Spinal cord (tissue), 10 donors: ENCODE data around the gene CHRM4. TPM values are rescaled to one million over a fixed set of nuclear protein-coding genes. Genes with fewer than 3 reads are reported as not detected.

Experiments used
- DNase-seq, 6 donors: peaks; one replicate each; pipeline versions ENCODE4 v3.0.0 to v3.0.0-alpha.2; 2013 to 2015; ENCODE audit warnings: low spot score in 6 of 6, low read depth in 4 of 6
- H3K27ac ChIP-seq: one replicate; pipeline ENCODE4 v1.5.1; 2013; ENCODE audit warnings: low read depth, low read length, control low read depth
- H3K27me3 ChIP-seq: one replicate; pipeline ENCODE4 v1.6.1; 2013; ENCODE audit warnings: low read length; ENCODE audit not compliant: control insufficient read depth, insufficient read depth
- H3K36me3 ChIP-seq: one replicate; pipeline ENCODE4 v1.6.1; 2013; ENCODE audit warnings: low read length; ENCODE audit not compliant: control insufficient read depth, insufficient read depth
- H3K4me1 ChIP-seq: one replicate; pipeline ENCODE4 v1.6.1; 2013; ENCODE audit warnings: low read length; ENCODE audit not compliant: control insufficient read depth, insufficient read depth
- H3K4me3 ChIP-seq: one replicate; pipeline ENCODE4 v1.5.1; 2013; ENCODE audit warnings: low read depth, low read length, control low read depth
- H3K9me3 ChIP-seq: one replicate; pipeline ENCODE4 v1.6.1; 2013; ENCODE audit warnings: low read length; ENCODE audit not compliant: control insufficient read depth, insufficient read depth
- WGBS: methylation state at CpG from one replicate; pipeline ENCODE4 v1.1.5; 2013; ENCODE audit warnings: missing lambda C conversion rate; ENCODE audit not compliant: insufficient coverage; 5-methylcytosine and 5-hydroxymethylcytosine counted together
- polyA plus RNA-seq, 2 donors: library from polyadenylated mRNA; unstranded; fragments of 120-200 nt; gene quantifications; one replicate each; pipeline ENCODE4 v1.2.1, GENCODE V29; 2013; ENCODE audit not compliant: insufficient read length in 2 of 2
- total RNA-seq, 2 donors: library from RNA; depleted of rRNA in 1 of 2; stranded (reverse); fragments of 120-200 nt in 1 of 2; fragments of >200 nt in 1 of 2; gene quantifications; one replicate each; pipeline versions ENCODE4 v1.2.3 to v1.2.4, GENCODE V29; 2013 to 2014
- donor health status: healthy.

Gene CHRM4
- total and polyA plus RNA-seq, 4 donors, result 1.0 to 7.6 (median 5.5) TPM

- Histone ChIP-seq H3K36me3 (peaks cover 62% of the 10 kb centered on the region), H3K9me3 (no peaks in the 10 kb centered on the region), H3K27ac (no peak overlapping the region), H3K4me3 (no peak overlapping the region), H3K4me1 (peaks cover 7% of the 10 kb centered on the region), H3K27me3 (no peaks in the 10 kb centered on the region)
- DNase-seq, result no peak
- WGBS, result 77% methylated on average over 10 of the region's 10 CpGs
Measured at GRCh38 chr11:46407635-46408034, 16.1 kb upstream of the CHRM4 start.

GRCh38 chr11:46404476-46405017 is 13.0 kb upstream of the CHRM4 start:
- no peak for DNase-seq
- Histone ChIP-seq H3K36me3 (peaks cover 73% of the 10 kb centered on the region), H3K9me3 (no peaks in the 10 kb centered on the region), H3K4me3 (no peak overlapping the region), H3K4me1 (peaks cover under 1% of the 10 kb centered on the region), H3K27ac (no peak overlapping the region), H3K27me3 (no peaks in the 10 kb centered on the region)
- 80% methylated on average over 1 of the region's 5 CpGs for WGBS

- no peak for DNase-seq
- Histone ChIP-seq H3K4me1 (no peaks in the 10 kb centered on the region), H3K27ac (no peak overlapping the region), H3K27me3 (no peaks in the 10 kb centered on the region), H3K36me3 (peaks cover 61% of the 10 kb centered on the region), H3K9me3 (no peaks in the 10 kb centered on the region), H3K4me3 (no peak overlapping the region)
- 81% methylated on average over 4 of the region's 6 CpGs for whole genome bisulfite sequencing
Measured at GRCh38 chr11:46402957-46403902, 11.7 kb upstream of the CHRM4 start.

- peaks cover 13% of the 10 kb centered on the region for H3K4me1 ChIP-seq
- peaks cover 42% of the 10 kb centered on the region for H3K36me3 ChIP-seq
- no peak overlapping the region for H3K4me3 ChIP-seq
- no peak for DNase-seq
- H3K9me3 ChIP-seq, result no peaks in the 10 kb centered on the region
- WGBS, result 96% methylated on average over 18 of the region's 19 CpGs
- H3K27me3 ChIP-seq, result peaks cover 3% of the 10 kb centered on the region
- no peak overlapping the region for H3K27ac ChIP-seq
Measured at GRCh38 chr11:46397526-46397925, 6.0 kb upstream of the CHRM4 start.

- Histone ChIP-seq H3K27ac (no peak overlapping the region), H3K4me1 (peaks cover 39% of the 10 kb centered on the region), H3K4me3 (no peak overlapping the region), H3K36me3 (peaks cover 23% of the 10 kb centered on the region), H3K27me3 (peaks cover 28% of the 10 kb centered on the region), H3K9me3 (no peaks in the 10 kb centered on the region)
- 81% methylated on average over 3 of the region's 4 CpGs for WGBS
- no peak for DNase-seq
Measured at GRCh38 chr11:46393759-46394158, 2.2 kb upstream of the CHRM4 start.

GRCh38 chr11:46393231-46393616 is 1.6 kb upstream of the CHRM4 start:
- Histone ChIP-seq H3K9me3 (no peaks in the 10 kb centered on the region), H3K27ac (no peak overlapping the region), H3K4me3 (no peak overlapping the region), H3K27me3 (peaks cover 33% of the 10 kb centered on the region), H3K36me3 (peaks cover 23% of the 10 kb centered on the region), H3K4me1 (peaks cover 44% of the 10 kb centered on the region)
- DNase-seq, result no peak
- WGBS, result 83% methylated on average over 1 of the region's 4 CpGs

GRCh38 chr11:46392421-46393230 is 1.1 kb upstream of the CHRM4 start:
- Histone ChIP-seq H3K36me3 (peaks cover 19% of the 10 kb centered on the region), H3K4me3 (peak overlapping the region; percentile 40), H3K9me3 (no peaks in the 10 kb centered on the region), H3K27me3 (peaks cover 39% of the 10 kb centered on the region), H3K4me1 (peaks cover 50% of the 10 kb centered on the region), H3K27ac (no peak overlapping the region)
- 1% methylated on average over 68 of the region's 71 CpGs for WGBS
- DNase-seq, result peak in 3 of 6 donors; percentile 40 to 87 (median 60)

GRCh38 chr11:46391186-46391577 is 394 bp downstream of the CHRM4 start:
- Histone ChIP-seq H3K4me1 (peaks cover 52% of the 10 kb centered on the region), H3K27ac (no peak overlapping the region), H3K36me3 (peaks cover 9% of the 10 kb centered on the region), H3K4me3 (no peak overlapping the region), H3K27me3 (peaks cover 46% of the 10 kb centered on the region), H3K9me3 (no peaks in the 10 kb centered on the region)
- WGBS, result 2% methylated on average over 31 of the region's 31 CpGs
- DNase-seq, result no peak

GRCh38 chr11:46390331-46391171 is 1.0 kb downstream of the CHRM4 start:
- no peak overlapping the region for H3K27ac ChIP-seq
- H3K27me3 ChIP-seq, result peaks cover 46% of the 10 kb centered on the region
- H3K9me3 ChIP-seq, result no peaks in the 10 kb centered on the region
- no peak for DNase-seq
- H3K4me3 ChIP-seq, result peak overlapping the region; percentile 45
- H3K4me1 ChIP-seq, result peaks cover 52% of the 10 kb centered on the region
- peaks cover 8% of the 10 kb centered on the region for H3K36me3 ChIP-seq
- WGBS, result 7% methylated on average over 37 of the region's 49 CpGs
